Keratinocyte (primary cell): ENCODE results near the gene ANKHD1. TPM values are rescaled to one million over a fixed set of nuclear protein-coding genes. Genes with fewer than 3 reads are reported as not detected.
A peak's percentile ranks its signal among the peaks of the same experiment; 100 is the strongest.

Experiments used
- DNase-seq: peaks from one replicate; pipeline ENCODE4 v3.0.0-alpha.2; 2011; ENCODE audit warnings: low read depth, missing footprints, low spot score
- FAIRE-seq: peaks from 2 replicates; lab custom pipeline; 2011; peaks lifted over from hg19 to GRCh38; lab: Jason Lieb, UNC
- H2AFZ ChIP-seq: 2 replicates; pipeline ENCODE4 v1.6.0; 2012; ENCODE audit warnings: low read length, control low read depth, inconsistent platforms; ENCODE audit not compliant: control insufficient read depth
- H3K27ac ChIP-seq: 2 replicates; pipeline ENCODE4 v1.5.1; 2011; ENCODE audit warnings: low read length; ENCODE audit not compliant: control insufficient read depth, insufficient read depth
- H3K27me3 ChIP-seq: 3 replicates; pipeline ENCODE4 v1.6.0; 2011; ENCODE audit warnings: low read length; ENCODE audit not compliant: control insufficient read depth, insufficient read depth; ENCODE audit errors: extremely low read depth
- H3K36me3 ChIP-seq, 2 experiments: 2 replicates in 1 of 2; 3 replicates in 1 of 2; pipeline ENCODE4 v1.5.1; 2011; ENCODE audit warnings: low read length in 2 of 2, mild to moderate bottlenecking in 1 of 2; ENCODE audit not compliant: control insufficient read depth in 2 of 2, insufficient read depth in 2 of 2; ENCODE audit errors: extremely low read depth in 1 of 2
- H3K4me1 ChIP-seq: 3 replicates; pipeline ENCODE4 v1.5.1; 2011; ENCODE audit warnings: low read length; ENCODE audit not compliant: control insufficient read depth, insufficient read depth; ENCODE audit errors: extremely low read depth
- H3K4me2 ChIP-seq: 3 replicates; pipeline ENCODE4 v1.6.0; 2011; ENCODE audit warnings: low read depth, low read length; ENCODE audit not compliant: control insufficient read depth, insufficient read depth; ENCODE audit errors: extremely low read depth
- H3K4me3 ChIP-seq, 3 experiments: fragments of 200-600 bp in 1 of 3; sonication (generic) in 1 of 3; 2 replicates in 2 of 3; 3 replicates in 1 of 3; pipeline ENCODE4 v1.5.1; 2011 to 2016; ENCODE audit warnings: low read length in 3 of 3, mild to moderate bottlenecking in 3 of 3, control low read depth in 2 of 3, inconsistent platforms in 1 of 3, low read depth in 1 of 3, mixed read lengths in 1 of 3, mixed run types in 1 of 3, moderate library complexity in 1 of 3; ENCODE audit not compliant: control insufficient read depth in 2 of 3, insufficient read depth in 2 of 3; ENCODE audit errors: extremely low read depth in 1 of 3
- H3K79me2 ChIP-seq: 2 replicates; pipeline ENCODE4 v1.6.0; 2012; ENCODE audit warnings: low read length; ENCODE audit not compliant: control insufficient read depth, insufficient read depth
- H3K9ac ChIP-seq: 3 replicates; pipeline ENCODE4 v1.6.0; 2011; ENCODE audit warnings: low read length; ENCODE audit not compliant: control insufficient read depth, insufficient read depth; ENCODE audit errors: extremely low read depth
- H3K9me1 ChIP-seq: 3 replicates; pipeline ENCODE4 v1.6.0; 2011; ENCODE audit warnings: low read length; ENCODE audit not compliant: control insufficient read depth, insufficient read depth; ENCODE audit errors: extremely low read depth
- H3K9me3 ChIP-seq: 2 replicates; pipeline ENCODE4 v1.5.1; 2012; ENCODE audit warnings: low read depth, low read length; ENCODE audit not compliant: control insufficient read depth
- H4K20me1 ChIP-seq: 3 replicates; pipeline ENCODE4 v1.6.0; 2011; ENCODE audit warnings: low read length; ENCODE audit not compliant: control insufficient read depth, insufficient read depth; ENCODE audit errors: extremely low read depth
- EZH2 ChIP-seq: IDR thresholded peaks from one replicate; pipeline ENCODE4 v1.6.1; 2012; ENCODE audit warnings: inconsistent platforms, mild to moderate bottlenecking, low read length, moderate library complexity
- dilution Hi-C: fragments of 300-500 bp; cut with MboI; formaldehyde crosslinking; loops from one replicate; pipeline ENCODE4 v1.7.0; 2020; ENCODE audit warnings: low sequenced_read_pairs; ENCODE audit not compliant: extremely low pct_ligation_motif_present
- polyA plus RNA-seq, 5 experiments: library from polyadenylated mRNA; depleted of rRNA in 3 of 5; stranded (reverse) in 3 of 5; stranded (forward) in 1 of 5; unstranded in 1 of 5; fragments of >200 nt; gene quantifications; 1 replicate in 1 of 5; 2 replicates in 3 of 5; 3 replicates in 1 of 5; pipeline versions ENCODE4 v1.2.1 to v1.2.3, GENCODE V29; 2011 to 2012; ENCODE audit warnings: missing spikeins in 2 of 5, low read depth in 1 of 5, low replicate concordance in 1 of 5
- TF ChIP-seq, protein P1 (sequence below), 3 experiments: IDR thresholded peaks in 1 of 3; conservative IDR thresholded peaks in 1 of 3; optimal IDR thresholded peaks in 1 of 3; 2 replicates in 2 of 3; 3 replicates in 1 of 3; pipeline versions ENCODE3 to v1.5.1; 2011; ENCODE audit warnings: low read length in 3 of 3, mild to moderate bottlenecking in 3 of 3, moderate library complexity in 2 of 3, control low read depth in 1 of 3, inconsistent platforms in 1 of 3; ENCODE audit not compliant: insufficient read depth in 2 of 3; ENCODE audit errors: extremely low read depth in 1 of 3

The ANKHD1 gene
- polyA plus RNA-seq, 1 donor (not counting 4 experiments of a cell fraction or from before 2014, with no cell fraction given), result 65.9 TPM

DNA sequence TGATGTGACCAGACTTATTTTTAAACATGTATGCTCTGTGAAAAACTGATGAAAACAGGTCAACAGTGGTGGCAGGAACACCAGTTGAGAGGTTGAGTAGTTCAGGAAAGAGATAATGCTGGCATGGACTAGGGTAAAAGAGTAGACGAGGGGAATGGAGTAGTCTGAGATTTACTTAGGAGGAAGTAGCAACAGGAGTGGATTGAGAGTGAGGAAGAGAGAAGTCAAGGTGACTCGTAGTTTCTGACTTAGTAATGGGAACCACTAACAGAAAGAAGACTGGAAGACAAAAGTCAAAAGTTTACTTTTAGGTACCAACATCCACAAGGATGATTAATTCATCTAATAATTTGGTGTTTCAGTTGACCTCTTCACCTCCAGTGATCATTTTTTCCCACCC lies 152.0 kb downstream of the ANKHD1 start:
- peaks cover 46% of the 10 kb centered on the region for H3K79me2 ChIP-seq
- H3K36me3 ChIP-seq, result peaks cover 20 to 24% of the 10 kb centered on the region in 2 experiments
- TF ChIP-seq, protein P1, sequence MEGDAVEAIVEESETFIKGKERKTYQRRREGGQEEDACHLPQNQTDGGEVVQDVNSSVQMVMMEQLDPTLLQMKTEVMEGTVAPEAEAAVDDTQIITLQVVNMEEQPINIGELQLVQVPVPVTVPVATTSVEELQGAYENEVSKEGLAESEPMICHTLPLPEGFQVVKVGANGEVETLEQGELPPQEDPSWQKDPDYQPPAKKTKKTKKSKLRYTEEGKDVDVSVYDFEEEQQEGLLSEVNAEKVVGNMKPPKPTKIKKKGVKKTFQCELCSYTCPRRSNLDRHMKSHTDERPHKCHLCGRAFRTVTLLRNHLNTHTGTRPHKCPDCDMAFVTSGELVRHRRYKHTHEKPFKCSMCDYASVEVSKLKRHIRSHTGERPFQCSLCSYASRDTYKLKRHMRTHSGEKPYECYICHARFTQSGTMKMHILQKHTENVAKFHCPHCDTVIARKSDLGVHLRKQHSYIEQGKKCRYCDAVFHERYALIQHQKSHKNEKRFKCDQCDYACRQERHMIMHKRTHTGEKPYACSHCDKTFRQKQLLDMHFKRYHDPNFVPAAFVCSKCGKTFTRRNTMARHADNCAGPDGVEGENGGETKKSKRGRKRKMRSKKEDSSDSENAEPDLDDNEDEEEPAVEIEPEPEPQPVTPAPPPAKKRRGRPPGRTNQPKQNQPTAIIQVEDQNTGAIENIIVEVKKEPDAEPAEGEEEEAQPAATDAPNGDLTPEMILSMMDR (optimal IDR thresholded peaks at IDR 0.05 in 1 of 3, IDR thresholded peaks at IDR 0.05 in 1 of 3, conservative IDR thresholded peaks at IDR 0.05 in 1 of 3; ENCODE audit: extremely low read depth in 1 of 3, insufficient read depth in 2 of 3, low read length in 3 of 3), result no peak
- no peak for TF ChIP-seq EZH2

DNA sequence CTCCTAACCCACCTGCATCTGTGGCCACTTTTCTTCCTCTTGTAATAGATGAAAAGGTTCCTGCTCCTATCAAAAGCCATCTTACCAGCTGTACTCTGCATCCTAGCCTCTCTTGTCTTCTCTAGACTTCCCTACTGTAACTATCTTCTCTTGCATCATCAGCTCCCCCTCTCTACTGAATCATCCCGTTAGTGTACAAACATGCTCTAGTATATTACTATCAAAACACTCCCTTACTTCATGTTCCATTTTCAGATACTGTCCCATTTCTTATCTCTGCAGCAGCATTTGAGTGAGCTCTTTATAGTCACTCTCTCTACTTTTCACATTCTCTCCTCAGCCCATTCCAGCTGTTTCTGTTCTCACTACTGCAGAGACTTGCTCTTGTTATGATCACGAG lies 152.8 kb downstream of the ANKHD1 start:
- Histone ChIP-seq H2AFZ (no peak overlapping the region), H3K9me3 (no peaks in the 10 kb centered on the region), H3K4me3 (no peak overlapping the region), H3K27me3 (no peaks in the 10 kb centered on the region), H3K9ac (no peak overlapping the region), H3K27ac (peak overlapping the region; percentile 73), H3K4me1 (peaks cover 30% of the 10 kb centered on the region), H4K20me1 (no peaks in the 10 kb centered on the region), H3K79me2 (peaks cover 46% of the 10 kb centered on the region), H3K9me1 (peaks cover 3% of the 10 kb centered on the region), H3K36me3 (peaks cover 16 to 17% of the 10 kb centered on the region in 2 experiments), H3K4me2 (peak overlapping the region; percentile 54)
- no peak for TF ChIP-seq EZH2
- TF ChIP-seq, protein P1 (optimal IDR thresholded peaks at IDR 0.05 in 1 of 3, IDR thresholded peaks at IDR 0.05 in 1 of 3, conservative IDR thresholded peaks at IDR 0.05 in 1 of 3; ENCODE audit: extremely low read depth in 1 of 3, insufficient read depth in 2 of 3, low read length in 3 of 3), result no peak
- FAIRE-seq, result peak; percentile 13
- no peak for DNase-seq
- dilution Hi-C loops, result no loop called here

More for the DNA sequence above, 152.0 kb downstream of the ANKHD1 start:
- no peak overlapping the region for H3K9ac ChIP-seq
- H3K4me1 ChIP-seq, result peaks cover 30% of the 10 kb centered on the region
- peak overlapping the region; percentile 54 for H3K4me2 ChIP-seq
- FAIRE-seq, result no peak
- H2AFZ ChIP-seq, result no peak overlapping the region
- peak overlapping the region; percentile 73 for H3K27ac ChIP-seq
- dilution Hi-C loops, result no loop called here
- H3K9me1 ChIP-seq, result peaks cover 3% of the 10 kb centered on the region
- no peaks in the 10 kb centered on the region for H3K27me3 ChIP-seq
- no peak for DNase-seq
- no peaks in the 10 kb centered on the region for H4K20me1 ChIP-seq
- H3K4me3 ChIP-seq, result no peak overlapping the region
- no peaks in the 10 kb centered on the region for H3K9me3 ChIP-seq
